Coronary artery (tissue), 2 donors: ENCODE results near the gene KIF1B.

ENCODE experiments used
- DNase-seq: peaks from one replicate; pipeline ENCODE4 v3.0.0-alpha.2; 2017; ENCODE audit warnings: low spot score
- H3K27ac ChIP-seq, 2 donors: fragments of 200-600 bp; sonication (generic); one replicate each; pipeline ENCODE4 v1.5.1; 2016 to 2019
- H3K4me3 ChIP-seq: fragments of 200-600 bp; sonication (generic); 2 replicates; pipeline ENCODE4 v1.5.1; 2016; ENCODE audit warnings: mild to moderate bottlenecking, moderate library complexity
- TF ChIP-seq, protein P1 (sequence below): fragments of 200-600 bp; sonication (generic); IDR thresholded peaks from one replicate; pipeline ENCODE4 v1.5.1; 2019; ENCODE audit warnings: antibody characterized with exemption

Gene KIF1B

DNA sequence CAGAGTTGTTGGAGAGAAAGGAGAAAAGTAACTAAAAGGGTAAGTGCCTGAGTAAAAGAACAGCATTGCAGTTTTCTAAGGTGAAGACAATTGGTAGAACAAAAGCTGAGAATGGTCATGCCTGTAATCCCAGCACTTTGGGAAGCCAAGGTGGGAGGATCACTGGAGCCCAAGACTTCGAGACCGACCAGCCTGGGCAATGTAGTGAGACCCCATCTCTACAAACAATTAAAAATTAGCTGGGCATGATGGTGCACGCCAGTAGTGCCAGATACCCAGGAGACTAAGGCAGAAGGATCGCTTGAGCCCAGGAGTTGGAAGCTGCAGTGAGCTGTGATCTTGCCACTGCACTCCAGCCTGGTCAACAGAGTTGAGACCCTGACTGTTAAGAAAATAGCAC lies 173.3 kb downstream of the KIF1B start:
- H3K27ac ChIP-seq: no peak overlapping the region
- TF ChIP-seq, protein P1, sequence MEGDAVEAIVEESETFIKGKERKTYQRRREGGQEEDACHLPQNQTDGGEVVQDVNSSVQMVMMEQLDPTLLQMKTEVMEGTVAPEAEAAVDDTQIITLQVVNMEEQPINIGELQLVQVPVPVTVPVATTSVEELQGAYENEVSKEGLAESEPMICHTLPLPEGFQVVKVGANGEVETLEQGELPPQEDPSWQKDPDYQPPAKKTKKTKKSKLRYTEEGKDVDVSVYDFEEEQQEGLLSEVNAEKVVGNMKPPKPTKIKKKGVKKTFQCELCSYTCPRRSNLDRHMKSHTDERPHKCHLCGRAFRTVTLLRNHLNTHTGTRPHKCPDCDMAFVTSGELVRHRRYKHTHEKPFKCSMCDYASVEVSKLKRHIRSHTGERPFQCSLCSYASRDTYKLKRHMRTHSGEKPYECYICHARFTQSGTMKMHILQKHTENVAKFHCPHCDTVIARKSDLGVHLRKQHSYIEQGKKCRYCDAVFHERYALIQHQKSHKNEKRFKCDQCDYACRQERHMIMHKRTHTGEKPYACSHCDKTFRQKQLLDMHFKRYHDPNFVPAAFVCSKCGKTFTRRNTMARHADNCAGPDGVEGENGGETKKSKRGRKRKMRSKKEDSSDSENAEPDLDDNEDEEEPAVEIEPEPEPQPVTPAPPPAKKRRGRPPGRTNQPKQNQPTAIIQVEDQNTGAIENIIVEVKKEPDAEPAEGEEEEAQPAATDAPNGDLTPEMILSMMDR: no peak
- no peak for DNase-seq
- no peak overlapping the region for H3K4me3 ChIP-seq

DNA sequence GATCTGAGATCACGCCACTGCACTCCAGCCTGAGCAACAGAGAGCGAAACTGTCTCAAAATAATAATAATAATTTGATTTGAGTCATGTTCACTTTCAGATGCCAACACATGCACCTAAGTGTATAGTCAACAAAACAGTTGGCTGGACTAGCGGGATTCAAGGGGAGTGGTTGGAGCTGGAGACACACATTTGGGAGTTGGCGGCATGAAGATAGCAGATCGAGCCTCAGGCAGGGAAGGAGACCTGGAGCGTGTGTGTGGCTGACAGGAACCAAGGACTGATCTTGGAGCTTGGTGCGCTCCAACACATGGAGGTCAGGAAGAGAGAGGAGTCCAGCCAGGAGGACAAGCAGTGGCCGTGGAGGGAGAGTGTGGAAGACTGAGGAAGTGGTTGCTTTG lies 173.8 kb downstream of the KIF1B start:
- no peak overlapping the region for H3K27ac ChIP-seq
- no peak for DNase-seq
- TF ChIP-seq, protein P1: no peak
- no peak overlapping the region for H3K4me3 ChIP-seq

DNA sequence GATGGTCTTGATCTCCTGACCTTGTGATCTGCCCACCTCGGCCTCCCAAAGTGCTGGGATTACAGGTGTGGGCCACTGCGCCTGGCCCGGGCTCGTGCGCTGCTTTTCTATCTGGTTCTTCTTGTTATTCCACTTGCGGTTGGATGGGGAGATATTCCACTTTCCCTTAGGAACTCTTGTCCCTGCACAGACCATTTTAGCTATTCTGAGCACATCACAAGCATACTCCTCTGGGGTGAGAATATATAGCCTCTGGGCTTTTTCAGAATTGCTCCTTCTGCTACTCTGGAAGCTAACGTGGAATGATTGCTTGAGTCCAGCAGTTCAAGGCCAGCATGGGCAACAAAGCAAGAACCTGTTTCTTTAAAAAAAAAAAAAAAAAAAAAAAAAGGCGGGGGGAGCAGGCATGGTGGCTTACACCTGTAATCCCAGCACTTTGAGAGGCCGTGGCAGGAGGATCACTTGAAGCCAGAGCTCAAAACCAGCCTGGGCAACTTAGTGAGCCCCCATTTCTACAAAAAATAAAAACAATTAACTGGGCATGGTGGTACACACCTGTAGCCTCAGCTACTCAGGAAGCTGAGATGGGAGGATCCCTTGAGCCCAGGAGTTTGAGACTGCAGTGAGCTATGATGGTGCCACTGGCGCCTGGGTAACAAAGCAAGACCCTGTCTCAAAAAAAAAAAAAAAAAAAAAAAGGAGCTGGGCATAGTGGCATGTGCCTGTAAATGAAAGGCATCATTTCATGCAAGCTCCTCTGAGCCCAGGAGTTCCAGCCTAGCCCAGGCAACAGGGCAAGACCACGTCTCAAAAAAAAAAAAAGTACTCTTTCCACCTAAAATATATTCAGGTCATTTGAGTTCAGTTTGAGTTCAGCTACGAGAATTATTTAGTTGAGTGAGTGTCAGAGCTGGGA lies 176.6 kb downstream of the KIF1B start:
- peak overlapping the region in 1 of 2 donors; percentile 75 for H3K27ac ChIP-seq
- TF ChIP-seq, protein P1: no peak
- DNase-seq: no peak
- H3K4me3 ChIP-seq: peak overlapping the region; percentile 52

DNA sequence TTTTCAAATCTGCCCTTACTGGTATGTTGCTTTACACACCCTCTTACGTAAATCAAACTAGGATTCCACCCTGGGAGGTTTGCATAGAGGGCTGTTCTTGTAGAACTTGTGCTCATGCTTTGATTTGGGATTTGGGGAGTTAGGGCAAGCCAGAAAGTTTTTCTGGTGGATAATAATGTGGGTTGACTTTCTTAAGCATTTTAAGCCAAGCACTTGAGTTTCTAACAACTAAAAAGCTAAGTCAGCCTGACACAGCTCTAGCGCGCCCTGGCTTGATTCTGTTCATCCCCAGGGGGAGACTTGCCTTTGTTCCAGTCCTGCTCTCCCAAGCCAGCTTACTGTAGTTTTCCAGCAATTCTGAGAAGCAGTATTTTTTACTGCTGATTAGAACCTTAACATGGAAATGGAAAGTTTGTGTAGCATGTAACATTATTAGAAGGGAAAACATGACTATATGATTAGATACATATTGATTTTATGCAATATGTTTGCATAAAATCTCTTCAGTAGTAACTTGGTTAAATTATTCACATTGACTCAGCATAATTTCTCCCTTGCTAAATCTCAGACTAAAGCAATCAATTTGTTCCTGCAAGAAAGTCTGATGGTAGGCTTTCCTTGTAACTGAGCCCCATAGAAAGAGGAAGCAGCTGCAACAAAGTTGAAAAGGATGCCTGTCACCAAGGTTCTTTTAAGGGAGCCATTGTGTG lies 177.5 kb downstream of the KIF1B start:
- TF ChIP-seq, protein P1: no peak
- peak overlapping the region; percentile 52 for H3K4me3 ChIP-seq
- DNase-seq: no peak
- peak overlapping the region; percentile 62 to 75 for H3K27ac ChIP-seq

DNA sequence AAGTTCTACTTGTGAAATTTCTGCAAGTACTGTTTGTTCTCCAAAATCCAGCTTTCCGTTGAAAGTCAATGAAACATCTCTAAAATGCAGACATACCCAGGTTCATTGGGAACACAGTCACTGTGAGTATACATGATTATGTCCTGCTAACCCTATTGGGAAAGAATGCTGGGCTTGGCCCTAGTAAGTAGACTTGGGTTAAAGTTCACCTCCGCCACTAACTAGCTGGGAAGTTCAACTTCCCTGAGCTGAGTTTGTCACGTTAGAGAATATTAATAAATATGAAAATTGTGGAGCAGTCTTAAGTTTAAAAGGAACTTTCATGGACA lies 178.0 kb downstream of the KIF1B start:
- TF ChIP-seq, protein P1: no peak
- no peak for DNase-seq
- Histone ChIP-seq H3K27ac (peak overlapping the region; percentile 62 to 75), H3K4me3 (no peak overlapping the region)

DNA sequence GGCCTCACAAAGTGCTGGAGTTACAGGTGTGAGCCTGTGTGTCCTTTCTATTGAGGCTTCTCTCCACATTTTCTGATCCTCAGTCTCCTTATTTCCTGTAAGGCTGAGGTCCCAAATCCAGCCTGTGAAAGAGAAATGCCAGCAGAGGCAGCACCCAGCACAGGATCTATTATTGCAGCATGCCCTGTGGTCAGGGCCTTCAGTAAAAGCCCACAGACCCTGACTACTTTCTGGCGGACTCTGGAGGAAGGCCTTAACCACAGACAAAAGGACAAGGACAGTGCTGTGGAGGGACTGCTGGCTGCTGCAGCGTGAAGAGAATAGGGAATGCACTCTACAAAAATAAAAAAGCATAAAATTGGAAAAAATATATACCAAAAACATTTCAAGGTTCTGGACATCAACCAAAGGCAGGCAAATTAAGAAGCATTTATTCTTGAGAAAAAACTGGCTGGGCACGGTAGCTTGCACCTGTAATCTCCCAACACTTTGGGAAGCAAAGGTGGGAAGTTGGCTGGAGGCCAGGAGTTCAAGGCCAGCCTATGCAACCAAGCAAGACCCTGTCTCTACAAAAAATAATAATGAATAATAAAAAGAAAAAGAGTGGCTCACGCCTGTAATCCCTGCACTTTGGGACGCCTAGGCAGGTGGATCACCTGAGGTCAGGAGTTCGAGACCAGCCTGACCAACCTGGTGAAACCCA lies 179.1 kb downstream of the KIF1B start:
- H3K4me3 ChIP-seq: no peak overlapping the region
- peak overlapping the region in 1 of 2 donors; percentile 75 for H3K27ac ChIP-seq
- DNase-seq: no peak
- TF ChIP-seq, protein P1: no peak
